RWPE1 (cell line): ENCODE measurements around the gene ZNF385B.
A peak's percentile ranks its signal among the peaks of the same experiment; 100 is the strongest.

Source experiments
- CTCF ChIA-PET: fragments of 350-600 bp; sonication (Branson Sonifier 250); formaldehyde crosslinking; extraction: SDS; loops from one replicate; lab custom pipeline; 2021; lab: Yijun Ruan, JAX
- POLR2A ChIA-PET: fragments of 400-600 bp; formaldehyde crosslinking; extraction: SDS; loops from one replicate; lab custom pipeline; 2020; ENCODE audit warnings: antibody characterized with exemption; ENCODE audit not compliant: low non-redundant PET; lab: Yijun Ruan, JAX
- DNase-seq: peaks from one replicate; pipeline ENCODE4 v3.0.0; 2012; ENCODE audit warnings: low spot score
- H3K27ac ChIP-seq: fragments of 450-650 bp; 2 replicates; pipeline ENCODE4 v1.5.1; 2017
- TF ChIP-seq, protein P1 (sequence below): fragments of 450-650 bp; conservative IDR thresholded peaks from 2 replicates; pipeline ENCODE4 v1.5.1; 2017; ENCODE audit warnings: low read depth, mild to moderate bottlenecking

The ZNF385B gene

DNA sequence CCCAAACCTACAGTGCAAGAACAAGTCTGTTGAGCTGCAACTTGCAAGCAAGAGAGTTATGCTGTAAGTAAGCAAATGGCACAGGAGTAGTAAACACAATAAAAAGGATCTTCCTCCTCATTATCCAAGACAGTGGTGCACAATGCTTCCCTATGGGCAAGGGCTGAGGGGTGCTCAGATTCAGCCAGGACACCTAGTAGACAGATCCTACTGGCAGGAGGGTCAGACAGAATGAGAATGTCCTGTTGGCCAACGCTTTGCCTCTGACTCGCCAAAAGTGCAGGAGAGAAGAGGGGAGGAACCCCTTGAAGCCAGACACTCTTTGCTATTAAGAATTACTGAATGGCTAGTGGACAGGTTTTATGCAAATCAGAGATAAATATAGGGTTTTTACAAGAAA is 316.4 kb downstream of the ZNF385B start:
- DNase-seq: no peak
- POLR2A ChIA-PET: no interaction called here
- TF ChIP-seq, protein P1, sequence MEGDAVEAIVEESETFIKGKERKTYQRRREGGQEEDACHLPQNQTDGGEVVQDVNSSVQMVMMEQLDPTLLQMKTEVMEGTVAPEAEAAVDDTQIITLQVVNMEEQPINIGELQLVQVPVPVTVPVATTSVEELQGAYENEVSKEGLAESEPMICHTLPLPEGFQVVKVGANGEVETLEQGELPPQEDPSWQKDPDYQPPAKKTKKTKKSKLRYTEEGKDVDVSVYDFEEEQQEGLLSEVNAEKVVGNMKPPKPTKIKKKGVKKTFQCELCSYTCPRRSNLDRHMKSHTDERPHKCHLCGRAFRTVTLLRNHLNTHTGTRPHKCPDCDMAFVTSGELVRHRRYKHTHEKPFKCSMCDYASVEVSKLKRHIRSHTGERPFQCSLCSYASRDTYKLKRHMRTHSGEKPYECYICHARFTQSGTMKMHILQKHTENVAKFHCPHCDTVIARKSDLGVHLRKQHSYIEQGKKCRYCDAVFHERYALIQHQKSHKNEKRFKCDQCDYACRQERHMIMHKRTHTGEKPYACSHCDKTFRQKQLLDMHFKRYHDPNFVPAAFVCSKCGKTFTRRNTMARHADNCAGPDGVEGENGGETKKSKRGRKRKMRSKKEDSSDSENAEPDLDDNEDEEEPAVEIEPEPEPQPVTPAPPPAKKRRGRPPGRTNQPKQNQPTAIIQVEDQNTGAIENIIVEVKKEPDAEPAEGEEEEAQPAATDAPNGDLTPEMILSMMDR: no peak
- no peak overlapping the region for H3K27ac ChIP-seq
- CTCF ChIA-PET: no interaction called here

DNA sequence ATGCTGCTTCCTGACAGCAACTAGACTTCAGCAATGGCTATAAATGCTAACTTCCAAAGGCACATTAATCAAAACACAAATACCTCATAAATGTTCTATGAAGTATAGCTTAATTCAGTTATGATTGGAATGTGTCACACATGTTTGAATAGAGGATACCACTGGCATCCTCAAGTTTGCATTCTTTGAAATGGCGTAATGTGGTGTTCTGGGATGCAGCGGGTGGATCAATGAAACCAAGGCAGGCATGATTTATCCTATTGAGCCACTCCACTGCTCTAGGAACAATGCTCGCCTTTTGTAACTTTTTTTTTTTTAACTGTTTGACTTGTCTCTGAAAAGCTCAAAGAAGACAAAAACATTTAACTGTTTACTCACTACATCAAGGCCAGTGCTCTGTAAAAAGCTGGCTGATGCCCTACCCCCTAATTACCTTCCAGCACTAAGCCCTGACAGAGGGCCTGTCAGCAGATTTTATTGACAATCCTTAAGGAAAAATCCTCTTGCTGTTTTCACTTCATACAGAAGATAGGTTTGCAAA is 318.0 kb downstream of the ZNF385B start:
- no peak overlapping the region for H3K27ac ChIP-seq
- no peak for DNase-seq
- ChIA-PET CTCF (no interaction called here), POLR2A (no interaction called here)
- TF ChIP-seq, protein P1: no peak

DNA sequence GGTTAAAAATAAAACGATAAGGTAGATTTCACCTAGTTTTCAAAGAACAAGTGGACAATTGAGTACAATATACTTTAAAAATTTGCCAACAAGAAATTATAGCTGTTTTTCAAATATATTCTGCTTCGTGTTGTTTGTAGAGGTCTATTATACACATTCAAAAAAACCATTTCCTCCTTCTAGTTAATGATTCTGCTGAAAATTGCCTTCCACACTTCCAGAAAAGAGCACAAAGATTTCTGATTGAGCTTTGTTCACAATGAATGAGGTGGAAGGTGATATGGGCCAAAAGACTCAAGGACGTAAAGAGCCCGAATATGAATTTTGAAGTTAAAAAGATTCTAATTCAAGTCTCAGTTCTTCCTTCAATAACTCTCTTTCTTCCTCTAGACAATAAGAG is 319.8 kb downstream of the ZNF385B start:
- H3K27ac ChIP-seq: no peak overlapping the region
- ChIA-PET CTCF (no interaction called here), POLR2A (no interaction called here)
- TF ChIP-seq, protein P1: no peak
- no peak for DNase-seq

DNA sequence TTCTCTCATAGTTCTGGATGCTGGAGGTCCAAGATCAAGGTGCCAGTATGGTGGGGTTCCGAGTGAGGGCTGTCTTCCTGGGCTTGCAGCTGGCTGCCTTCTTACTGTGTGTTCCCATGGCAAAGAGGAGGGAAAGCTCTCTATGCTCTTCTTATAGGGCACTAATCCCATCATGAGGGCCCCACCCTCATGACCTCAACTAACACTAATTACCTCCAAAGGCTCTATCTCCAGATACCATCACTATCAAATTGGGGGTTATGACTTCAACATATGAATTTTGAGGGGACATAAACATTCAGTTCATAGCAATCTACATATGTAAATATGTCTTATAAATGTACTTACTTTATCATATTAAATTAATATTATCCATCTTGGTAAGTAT is 322.3 kb downstream of the ZNF385B start:
- no peak for DNase-seq
- H3K27ac ChIP-seq: no peak overlapping the region
- ChIA-PET POLR2A (no interaction called here), CTCF (no interaction called here)
- TF ChIP-seq, protein P1: no peak

DNA sequence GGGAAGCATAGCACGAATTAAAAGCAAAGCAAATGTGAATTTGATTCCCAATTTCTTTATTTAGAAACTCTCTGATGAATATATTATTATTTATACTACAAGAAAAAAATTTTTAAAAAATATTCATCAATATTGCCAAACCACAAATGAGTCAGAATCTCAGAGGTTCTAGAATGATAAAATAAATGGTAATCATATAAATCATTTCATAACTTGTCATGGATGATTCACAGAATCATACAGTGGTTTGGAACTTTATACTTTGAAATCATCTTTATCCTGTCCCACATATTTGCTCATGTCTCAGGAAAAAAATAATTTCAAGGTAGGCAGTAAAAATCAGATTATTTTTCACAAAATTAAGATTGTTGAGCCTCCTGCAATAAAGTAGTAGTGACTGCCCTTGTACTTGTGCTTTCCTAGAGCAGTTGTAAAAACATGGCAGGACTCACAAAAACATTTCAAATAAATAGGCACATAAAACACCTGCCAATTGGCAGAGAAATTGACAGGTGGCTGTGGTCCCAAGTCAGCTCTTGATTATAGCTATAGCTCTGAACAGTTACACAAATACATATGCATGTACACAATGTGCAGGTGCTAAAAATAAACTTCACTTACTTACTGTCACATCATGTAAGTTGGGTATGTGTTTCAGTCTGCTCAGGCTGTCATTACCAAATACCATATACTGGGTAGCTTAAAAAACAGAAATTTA is 322.8 kb downstream of the ZNF385B start:
- TF ChIP-seq, protein P1: no peak
- no peak overlapping the region for H3K27ac ChIP-seq

DNA sequence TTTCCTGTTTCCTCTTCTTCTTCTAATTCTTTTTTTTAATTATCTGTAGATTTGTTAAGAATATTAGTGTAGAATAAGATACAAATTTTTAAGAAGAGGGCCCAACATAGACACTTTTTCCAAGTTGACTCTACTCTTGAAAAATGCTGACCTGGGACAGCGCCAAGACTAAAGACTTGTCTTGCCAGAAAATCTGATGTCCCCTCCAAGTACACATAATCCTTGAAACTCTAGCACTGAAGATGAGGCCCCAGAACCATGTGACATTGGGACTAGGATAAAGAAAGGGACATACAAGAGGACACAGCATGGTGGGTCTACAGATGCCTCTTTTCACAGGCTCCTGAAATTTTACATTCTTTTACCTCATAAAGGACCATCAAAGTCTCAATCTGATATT is 325.2 kb downstream of the ZNF385B start:
- ChIA-PET CTCF (interaction anchor here (0.6 kb wide), 2 partner anchors 203 to 1863 kb away, joined by 3 read pairs; no protein-coding TSS in a partner anchor), POLR2A (no interaction called here)
- no peak for DNase-seq
- H3K27ac ChIP-seq: no peak overlapping the region
- TF ChIP-seq, protein P1: no peak

More for the DNA sequence above, 322.8 kb downstream of the ZNF385B start:
- DNase-seq: peak; percentile 41
- POLR2A ChIA-PET: no interaction called here
- CTCF ChIA-PET: no interaction called here
